ENCODE measurements around the gene MYT1. TPM values are rescaled to one million over a fixed set of nuclear protein-coding genes. Genes with fewer than 3 reads are reported as not detected.

Gene MYT1
- total RNA-seq, 1 donor from 2014 or later, result not detected

DNA sequence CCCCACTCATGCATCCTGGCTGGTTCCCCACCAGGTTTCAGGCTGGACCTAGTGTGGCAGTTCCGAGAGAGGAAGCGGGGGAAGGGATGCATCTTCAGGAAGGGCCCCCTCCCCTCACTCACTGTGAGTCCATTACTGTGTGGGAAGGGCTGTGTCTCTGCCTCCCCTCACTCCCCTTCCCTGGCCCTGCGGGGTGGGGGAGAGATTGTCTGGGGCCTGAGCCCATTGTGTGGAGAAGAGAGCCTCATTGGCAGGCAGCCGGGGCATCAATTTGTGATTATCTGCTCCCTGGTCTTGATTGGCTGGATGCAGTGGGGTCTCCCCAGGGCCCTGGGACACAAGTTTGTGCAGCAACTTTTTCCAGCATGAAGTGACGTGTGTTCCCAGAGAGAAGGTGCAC, 4.1 kb upstream of the MYT1 start:
- Histone ChIP-seq H3K4me3 (ENCODE audit: low read length in 3 of 3) (no peak overlapping the region), H3K27ac (ENCODE audit: low read depth, low read length) (no peak overlapping the region), H3K4me1 (ENCODE audit: control insufficient read depth in 3 of 3, insufficient read depth in 3 of 3, low read length in 3 of 3) (no peaks in the 10 kb centered on the region), H3K9ac (ENCODE audit: low read depth in 1 of 3, low read length in 3 of 3) (no peak overlapping the region), H3K27me3 (ENCODE audit: control insufficient read depth in 3 of 3, insufficient read depth in 3 of 3, low read length in 3 of 3) (peaks cover 65 to 76% (median 74%) of the 10 kb centered on the region in 3 donors), H3K9me3 (ENCODE audit: control insufficient read depth in 3 of 3, low read length in 3 of 3) (no peaks in the 10 kb centered on the region), H3K36me3 (ENCODE audit: control insufficient read depth in 3 of 3, insufficient read depth in 3 of 3, low read length in 3 of 3) (no peaks in the 10 kb centered on the region)

DNA sequence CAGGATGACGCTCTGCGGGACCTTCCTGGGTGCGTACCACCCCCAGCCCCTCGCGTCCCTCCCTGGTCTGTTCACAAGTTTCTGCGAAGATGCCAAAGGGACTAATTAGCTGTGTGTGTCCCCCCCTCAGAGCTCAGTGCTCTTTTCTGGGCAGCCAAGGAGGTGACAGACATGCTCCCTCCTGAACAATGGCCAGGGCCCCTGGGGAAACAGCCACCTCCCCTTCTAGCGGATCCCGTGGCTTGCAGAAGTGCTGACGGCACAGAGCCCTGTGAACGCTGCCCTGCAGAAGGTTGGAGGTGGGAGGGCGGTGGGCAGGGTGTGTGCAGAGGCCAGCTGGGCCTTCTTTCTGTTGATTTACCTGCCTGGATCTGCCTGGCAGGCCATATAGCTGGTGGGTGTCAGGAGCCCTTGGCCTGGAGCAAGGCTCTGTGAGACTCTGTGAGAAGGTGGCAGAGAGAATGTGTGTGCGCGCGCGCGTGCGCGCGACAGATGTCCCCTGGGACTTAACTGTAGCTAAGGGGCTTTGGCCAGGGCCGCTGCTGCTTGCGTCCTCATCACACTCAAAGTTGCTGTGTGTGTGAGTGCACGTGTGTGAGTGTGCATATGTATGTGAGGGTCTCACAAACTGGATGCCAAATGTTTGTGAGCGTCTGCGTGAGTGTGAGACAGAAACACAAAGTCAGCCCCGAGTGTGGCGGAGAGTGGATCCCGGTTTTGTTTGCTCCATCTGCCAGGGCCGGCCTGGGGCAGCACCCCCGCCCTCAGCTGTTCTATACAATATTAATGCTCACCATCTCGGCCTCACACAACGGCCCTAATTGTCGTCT, 3.5 kb upstream of the MYT1 start:
- Histone ChIP-seq H3K36me3 (ENCODE audit: control insufficient read depth in 3 of 3, insufficient read depth in 3 of 3, low read length in 3 of 3) (no peaks in the 10 kb centered on the region), H3K9me3 (ENCODE audit: control insufficient read depth in 3 of 3, low read length in 3 of 3) (no peaks in the 10 kb centered on the region), H3K27ac (ENCODE audit: low read depth, low read length) (no peak overlapping the region), H3K9ac (ENCODE audit: low read depth in 1 of 3, low read length in 3 of 3) (no peak overlapping the region), H3K4me1 (ENCODE audit: control insufficient read depth in 3 of 3, insufficient read depth in 3 of 3, low read length in 3 of 3) (no peaks in the 10 kb centered on the region), H3K4me3 (ENCODE audit: low read length in 3 of 3) (no peak overlapping the region), H3K27me3 (ENCODE audit: control insufficient read depth in 3 of 3, insufficient read depth in 3 of 3, low read length in 3 of 3) (peaks cover 65 to 79% (median 76%) of the 10 kb centered on the region in 3 donors)

GRCh38 chr20:64161356-64162238, 2.7 kb upstream of the MYT1 start:
- no peak overlapping the region for H3K4me3 ChIP-seq (ENCODE audit: low read length in 3 of 3)
- H3K9me3 ChIP-seq (ENCODE audit: control insufficient read depth in 3 of 3, low read length in 3 of 3), result no peaks in the 10 kb centered on the region
- H3K9ac ChIP-seq (ENCODE audit: low read depth in 1 of 3, low read length in 3 of 3), result no peak overlapping the region
- no peaks in the 10 kb centered on the region for H3K36me3 ChIP-seq (ENCODE audit: control insufficient read depth in 3 of 3, insufficient read depth in 3 of 3, low read length in 3 of 3)
- no peaks in the 10 kb centered on the region for H3K4me1 ChIP-seq (ENCODE audit: control insufficient read depth in 3 of 3, insufficient read depth in 3 of 3, low read length in 3 of 3)
- peaks cover 66 to 82% (median 78%) of the 10 kb centered on the region in 3 donors for H3K27me3 ChIP-seq (ENCODE audit: control insufficient read depth in 3 of 3, insufficient read depth in 3 of 3, low read length in 3 of 3)
- no peak overlapping the region for H3K27ac ChIP-seq (ENCODE audit: low read depth, low read length)

- Histone ChIP-seq H3K27ac (ENCODE audit: low read depth, low read length) (no peak overlapping the region), H3K4me1 (ENCODE audit: control insufficient read depth in 3 of 3, insufficient read depth in 3 of 3, low read length in 3 of 3) (no peaks in the 10 kb centered on the region), H3K27me3 (ENCODE audit: control insufficient read depth in 3 of 3, insufficient read depth in 3 of 3, low read length in 3 of 3) (peaks cover 67 to 83% (median 78%) of the 10 kb centered on the region in 3 donors), H3K36me3 (ENCODE audit: control insufficient read depth in 3 of 3, insufficient read depth in 3 of 3, low read length in 3 of 3) (no peaks in the 10 kb centered on the region), H3K9me3 (ENCODE audit: control insufficient read depth in 3 of 3, low read length in 3 of 3) (no peaks in the 10 kb centered on the region), H3K9ac (ENCODE audit: low read depth in 1 of 3, low read length in 3 of 3) (no peak overlapping the region), H3K4me3 (ENCODE audit: low read length in 3 of 3) (no peak overlapping the region)
These were observed 1.9 kb upstream of the MYT1 start for GRCh38 chr20:64162239-64162910.

DNA sequence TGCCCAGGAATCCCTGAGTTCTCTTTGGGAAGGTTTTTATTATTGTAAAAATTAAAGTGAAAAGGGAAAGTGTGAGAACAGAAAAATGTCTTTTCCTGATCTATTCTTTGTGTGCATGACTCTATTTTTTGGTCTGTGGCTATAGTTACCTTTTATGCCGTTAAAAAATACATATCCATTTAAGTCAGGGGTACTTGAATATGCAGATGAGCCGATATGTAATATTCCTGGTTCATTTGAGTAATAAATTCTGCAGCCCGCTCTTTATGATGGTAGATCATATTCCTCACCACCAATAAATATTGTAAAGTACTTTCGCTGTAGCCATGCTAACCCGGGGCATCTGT, 503 bp upstream of the MYT1 start:
- H3K27me3 ChIP-seq (ENCODE audit: control insufficient read depth in 3 of 3, insufficient read depth in 3 of 3, low read length in 3 of 3), result peaks cover 76 to 89% (median 87%) of the 10 kb centered on the region in 3 donors
- no peak overlapping the region for H3K27ac ChIP-seq (ENCODE audit: low read depth, low read length)
- H3K9me3 ChIP-seq (ENCODE audit: control insufficient read depth in 3 of 3, low read length in 3 of 3), result no peaks in the 10 kb centered on the region
- no peaks in the 10 kb centered on the region for H3K4me1 ChIP-seq (ENCODE audit: control insufficient read depth in 3 of 3, insufficient read depth in 3 of 3, low read length in 3 of 3)
- H3K4me3 ChIP-seq (ENCODE audit: low read length in 3 of 3), result no peak overlapping the region
- no peaks in the 10 kb centered on the region for H3K36me3 ChIP-seq (ENCODE audit: control insufficient read depth in 3 of 3, insufficient read depth in 3 of 3, low read length in 3 of 3)
- no peak overlapping the region for H3K9ac ChIP-seq (ENCODE audit: low read depth in 1 of 3, low read length in 3 of 3)

GRCh38 chr20:64165866-64166600, 1.8 kb downstream of the MYT1 start:
- no peaks in the 10 kb centered on the region for H3K36me3 ChIP-seq (ENCODE audit: control insufficient read depth in 3 of 3, insufficient read depth in 3 of 3, low read length in 3 of 3)
- H3K9me3 ChIP-seq (ENCODE audit: control insufficient read depth in 3 of 3, low read length in 3 of 3), result no peaks in the 10 kb centered on the region
- H3K27ac ChIP-seq (ENCODE audit: low read depth, low read length), result no peak overlapping the region
- no peak overlapping the region for H3K4me3 ChIP-seq (ENCODE audit: low read length in 3 of 3)
- no peaks in the 10 kb centered on the region for H3K4me1 ChIP-seq (ENCODE audit: control insufficient read depth in 3 of 3, insufficient read depth in 3 of 3, low read length in 3 of 3)
- H3K9ac ChIP-seq (ENCODE audit: low read depth in 1 of 3, low read length in 3 of 3), result no peak overlapping the region
- peaks cover 64 to 75% (median 74%) of the 10 kb centered on the region in 3 donors for H3K27me3 ChIP-seq (ENCODE audit: control insufficient read depth in 3 of 3, insufficient read depth in 3 of 3, low read length in 3 of 3)

- H3K9me3 ChIP-seq (ENCODE audit: control insufficient read depth in 3 of 3, low read length in 3 of 3), result no peaks in the 10 kb centered on the region
- H3K27ac ChIP-seq (ENCODE audit: low read depth, low read length), result no peak overlapping the region
- H3K36me3 ChIP-seq (ENCODE audit: control insufficient read depth in 3 of 3, insufficient read depth in 3 of 3, low read length in 3 of 3), result no peaks in the 10 kb centered on the region
- peaks cover 58 to 71% (median 68%) of the 10 kb centered on the region in 3 donors for H3K27me3 ChIP-seq (ENCODE audit: control insufficient read depth in 3 of 3, insufficient read depth in 3 of 3, low read length in 3 of 3)
- no peaks in the 10 kb centered on the region for H3K4me1 ChIP-seq (ENCODE audit: control insufficient read depth in 3 of 3, insufficient read depth in 3 of 3, low read length in 3 of 3)
- no peak overlapping the region for H3K4me3 ChIP-seq (ENCODE audit: low read length in 3 of 3)
- H3K9ac ChIP-seq (ENCODE audit: low read depth in 1 of 3, low read length in 3 of 3), result no peak overlapping the region
These were observed 2.7 kb downstream of the MYT1 start for GRCh38 chr20:64166721-64167615.

DNA sequence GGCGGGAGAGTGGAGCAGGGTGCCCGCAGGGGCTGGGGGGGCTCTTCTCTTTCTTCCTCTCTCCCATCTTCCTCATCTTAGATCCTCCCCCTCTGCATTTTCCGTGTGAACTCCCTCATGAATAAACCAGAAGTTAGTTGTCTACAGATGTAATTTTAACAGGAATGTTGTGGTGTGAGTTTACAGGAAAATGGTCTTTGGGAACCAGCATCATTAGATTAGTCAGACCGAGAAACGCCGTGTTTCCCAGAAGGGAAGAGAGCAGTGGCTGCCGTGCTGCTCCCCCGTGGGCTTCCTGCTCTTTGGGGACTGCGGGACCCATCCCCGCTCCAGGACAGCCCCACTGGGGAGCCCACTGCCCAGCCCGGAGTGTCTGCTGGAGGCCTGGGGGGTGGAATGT, 3.4 kb downstream of the MYT1 start:
- peaks cover 61 to 67% (median 62%) of the 10 kb centered on the region in 3 donors for H3K27me3 ChIP-seq (ENCODE audit: control insufficient read depth in 3 of 3, insufficient read depth in 3 of 3, low read length in 3 of 3)
- H3K9ac ChIP-seq (ENCODE audit: low read depth in 1 of 3, low read length in 3 of 3), result no peak overlapping the region
- no peak overlapping the region for H3K4me3 ChIP-seq (ENCODE audit: low read length in 3 of 3)
- no peaks in the 10 kb centered on the region for H3K36me3 ChIP-seq (ENCODE audit: control insufficient read depth in 3 of 3, insufficient read depth in 3 of 3, low read length in 3 of 3)
- no peak overlapping the region for H3K27ac ChIP-seq (ENCODE audit: low read depth, low read length)
- no peaks in the 10 kb centered on the region for H3K9me3 ChIP-seq (ENCODE audit: control insufficient read depth in 3 of 3, low read length in 3 of 3)
- H3K4me1 ChIP-seq (ENCODE audit: control insufficient read depth in 3 of 3, insufficient read depth in 3 of 3, low read length in 3 of 3), result no peaks in the 10 kb centered on the region
